HEK293T (cell line): ENCODE results near the gene TM9SF4.

Source experiments
- CTCF ChIA-PET: fragments of 350-600 bp; formaldehyde crosslinking; extraction: SDS; loops from one replicate; lab custom pipeline; 2021; ENCODE audit warnings: antibody characterized with exemption, inconsistent platforms; lab: Yijun Ruan, JAX
- POLR2A ChIA-PET: fragments of 350-600 bp; formaldehyde crosslinking; extraction: SDS; loops from one replicate; lab custom pipeline; 2020; ENCODE audit warnings: antibody characterized with exemption, inconsistent platforms; lab: Yijun Ruan, JAX
- DNase-seq: peaks from one replicate; pipeline ENCODE4 v3.0.0; 2012; ENCODE audit warnings: mixed read lengths; ENCODE audit errors: extremely low spot score
- ARNT ChIP-seq: fragments of 450-650 bp; IDR thresholded peaks from 2 replicates; pipeline ENCODE4 v1.6.1; 2017; ENCODE audit warnings: mild to moderate bottlenecking
- BHLHE40 ChIP-seq: fragments of 450-650 bp; IDR thresholded peaks from 2 replicates; pipeline ENCODE4 v1.6.1; 2016; ENCODE audit warnings: mild to moderate bottlenecking, moderate library complexity, borderline replicate concordance
- CTBP1 ChIP-seq: fragments of 450-650 bp; IDR thresholded peaks from 2 replicates; pipeline ENCODE4 v1.6.1; 2016; ENCODE audit warnings: borderline replicate concordance
- ELF4 ChIP-seq: fragments of 450-650 bp; IDR thresholded peaks from 2 replicates; pipeline ENCODE4 v1.6.1; 2017; ENCODE audit warnings: antibody characterized with exemption
- FOXA1 ChIP-seq: fragments of 450-650 bp; IDR thresholded peaks from 2 replicates; pipeline ENCODE4 v1.6.1; 2016; ENCODE audit warnings: mild to moderate bottlenecking
- FOXK2 ChIP-seq: fragments of 450-650 bp; IDR thresholded peaks from 2 replicates; pipeline ENCODE4 v1.6.1; 2016; ENCODE audit warnings: mild to moderate bottlenecking
- FOXM1 ChIP-seq: fragments of 450-650 bp; IDR thresholded peaks from 2 replicates; pipeline ENCODE4 v1.6.1; 2017; ENCODE audit warnings: mild to moderate bottlenecking, borderline replicate concordance
- HDGF ChIP-seq: fragments of 450-650 bp; IDR thresholded peaks from 2 replicates; pipeline ENCODE4 v1.6.1; 2017; ENCODE audit warnings: antibody characterized with exemption, borderline replicate concordance
- L3MBTL2 ChIP-seq: fragments of 450-650 bp; conservative IDR thresholded peaks from 2 replicates; pipeline ENCODE4 v1.6.1; 2016; ENCODE audit warnings: mild to moderate bottlenecking
- LEF1 ChIP-seq: fragments of 450-650 bp; IDR thresholded peaks from 2 replicates; pipeline ENCODE4 v1.6.1; 2017; ENCODE audit warnings: mild to moderate bottlenecking, borderline replicate concordance
- NFRKB ChIP-seq: fragments of 450-650 bp; IDR thresholded peaks from 2 replicates; pipeline ENCODE4 v1.6.1; 2016; ENCODE audit warnings: mild to moderate bottlenecking, moderate library complexity
- PKNOX1 ChIP-seq: fragments of 450-650 bp; IDR thresholded peaks from 2 replicates; pipeline ENCODE4 v1.6.1; 2016
- SP1 ChIP-seq: fragments of 450-650 bp; IDR thresholded peaks from 2 replicates; pipeline ENCODE4 v1.6.1; 2017
- SUZ12 ChIP-seq: fragments of 450-650 bp; IDR thresholded peaks from 2 replicates; pipeline ENCODE4 v1.6.1; 2016; ENCODE audit warnings: mild to moderate bottlenecking
- TARDBP ChIP-seq: fragments of 450-650 bp; IDR thresholded peaks from 2 replicates; pipeline ENCODE4 v1.6.1; 2016
- ZNF384 ChIP-seq: fragments of 450-650 bp; IDR thresholded peaks from 2 replicates; pipeline ENCODE4 v1.6.1; 2016

TM9SF4 gene

DNA sequence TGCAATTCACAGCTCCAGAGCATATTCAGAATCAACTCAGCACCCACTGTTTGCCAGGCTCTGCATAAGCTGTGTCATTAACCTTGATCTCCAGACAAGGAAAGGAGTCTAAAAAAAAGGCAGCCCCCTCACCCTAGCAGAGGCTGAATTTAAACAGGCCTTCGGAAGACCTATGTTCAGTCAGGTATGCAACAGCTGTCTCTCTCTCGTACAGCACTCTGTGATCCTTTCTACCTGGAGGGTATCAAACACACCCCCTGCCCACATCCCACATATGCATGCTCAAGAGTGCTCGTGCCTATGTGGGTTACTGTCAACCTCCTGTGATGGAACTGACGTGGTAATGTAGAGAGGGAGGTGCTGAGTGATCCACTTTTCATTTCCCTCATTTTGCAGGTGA lies 89.5 kb downstream of the TM9SF4 start:
- CTCF ChIA-PET = no interaction called here
- no peak for TF ChIP-seq LEF1
- no peak for TF ChIP-seq ELF4
- no peak for TF ChIP-seq L3MBTL2
- no peak for TF ChIP-seq CTBP1
- no peak for TF ChIP-seq SP1
- TF ChIP-seq FOXA1 = no peak
- no peak for TF ChIP-seq ARNT
- no peak for TF ChIP-seq SUZ12
- TF ChIP-seq FOXK2 = no peak
- TF ChIP-seq HDGF = no peak
- no peak for TF ChIP-seq FOXM1
- TF ChIP-seq NFRKB = no peak
- TF ChIP-seq ZNF384 = no peak
- TF ChIP-seq TARDBP = no peak
- TF ChIP-seq BHLHE40 = no peak
- no peak for TF ChIP-seq PKNOX1
- no peak for DNase-seq
- POLR2A ChIA-PET = no interaction called here

- TF ChIP-seq L3MBTL2 (no peak), SP1 (no peak), ZNF384 (no peak), ELF4 (no peak), FOXM1 (no peak), HDGF (no peak), TARDBP (no peak), ARNT (no peak), NFRKB (no peak), SUZ12 (no peak), PKNOX1 (no peak), BHLHE40 (no peak), FOXA1 (no peak), FOXK2 (no peak), LEF1 (no peak), CTBP1 (no peak)
- ChIA-PET CTCF (no interaction called here), POLR2A (no interaction called here)
- no peak for DNase-seq
These were observed 91.9 kb downstream of the TM9SF4 start for GRCh38 chr20:32201296-32201976.

DNA sequence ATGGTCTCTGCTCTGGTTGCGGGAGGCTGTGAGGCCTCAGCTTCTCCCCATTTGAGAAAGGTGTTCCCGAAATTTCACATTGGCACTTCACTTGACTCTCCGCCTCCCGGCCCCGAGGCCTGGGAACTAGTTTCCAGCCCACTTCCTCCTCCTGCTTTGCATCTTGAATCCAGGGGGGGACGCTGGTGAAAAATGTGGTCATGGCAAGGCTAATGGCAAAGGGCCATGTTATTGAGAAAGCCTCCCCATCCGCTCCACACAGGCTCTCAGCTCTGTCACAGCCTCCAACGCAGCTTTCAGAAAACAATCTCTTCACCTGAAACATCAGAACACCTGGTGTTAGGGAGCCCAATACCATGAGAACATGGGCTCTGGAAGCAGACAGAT lies 92.5 kb downstream of the TM9SF4 start:
- no peak for TF ChIP-seq FOXK2
- no peak for TF ChIP-seq CTBP1
- TF ChIP-seq ARNT = no peak
- no peak for TF ChIP-seq LEF1
- TF ChIP-seq PKNOX1 = no peak
- TF ChIP-seq FOXA1 = no peak
- TF ChIP-seq TARDBP = no peak
- no peak for TF ChIP-seq ELF4
- TF ChIP-seq HDGF = no peak
- no peak for TF ChIP-seq FOXM1
- TF ChIP-seq SP1 = no peak
- no peak for TF ChIP-seq NFRKB
- TF ChIP-seq SUZ12 = no peak
- TF ChIP-seq L3MBTL2 = no peak
- no peak for TF ChIP-seq BHLHE40
- TF ChIP-seq ZNF384 = no peak
- CTCF ChIA-PET = no interaction called here
- POLR2A ChIA-PET = no interaction called here
- no peak for DNase-seq

DNA sequence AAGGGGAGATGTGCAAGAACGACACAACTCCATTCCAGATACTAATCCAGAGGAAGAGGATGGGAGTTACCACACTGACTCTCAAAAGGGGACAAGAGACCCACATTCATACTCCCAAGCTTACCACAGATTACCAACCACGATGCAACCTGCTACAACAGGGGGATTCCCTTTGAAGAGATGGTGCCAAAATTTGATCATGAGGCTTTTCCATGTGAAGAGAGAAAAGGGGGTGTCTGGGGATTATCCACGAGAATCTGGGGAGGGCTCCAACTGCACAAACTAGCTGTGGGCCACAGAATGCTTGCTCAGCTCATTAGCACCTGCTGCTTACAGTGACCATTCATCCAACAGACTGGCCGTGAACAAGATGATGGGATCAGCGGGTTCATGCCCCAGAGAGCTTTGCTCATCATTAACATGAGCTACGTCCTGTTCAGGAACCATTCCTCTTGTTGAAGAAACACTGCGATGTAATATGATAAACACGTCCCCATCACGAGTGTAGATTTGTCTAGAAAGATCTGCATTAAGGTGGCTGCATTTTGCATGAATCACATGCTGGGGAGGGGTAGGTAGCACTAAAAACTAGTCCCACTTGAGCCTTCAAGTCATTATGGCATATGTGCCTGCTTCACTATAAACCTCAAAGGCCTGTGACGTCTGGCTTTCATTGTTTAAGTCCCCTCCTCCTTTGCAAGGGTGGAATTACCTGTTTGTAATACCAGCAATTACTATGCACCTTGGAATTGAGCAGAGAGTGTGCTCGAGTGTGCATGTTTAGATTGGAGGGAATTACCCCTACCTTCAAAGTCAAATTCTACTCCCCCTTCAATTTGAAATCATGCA lies 94.1 kb downstream of the TM9SF4 start:
- POLR2A ChIA-PET = interaction anchor here (1.0 kb wide), 1 partner anchor 94 kb away, joined by 3 read pairs; the partner anchor contains the start of gene TM9SF4

More for the DNA sequence above, 94.1 kb downstream of the TM9SF4 start:
- no peak for DNase-seq
- CTCF ChIA-PET = no interaction called here
- TF ChIP-seq ELF4 (no peak), HDGF (no peak), PKNOX1 (no peak), FOXM1 (no peak), SUZ12 (no peak), SP1 (no peak), BHLHE40 (no peak), TARDBP (no peak), FOXA1 (no peak), FOXK2 (no peak), LEF1 (no peak), CTBP1 (no peak), L3MBTL2 (no peak), ARNT (no peak), NFRKB (no peak), ZNF384 (no peak)
